HepG2 (cell line): ENCODE measurements around the gene TIAM2. TPM values are rescaled to one million over a fixed set of nuclear protein-coding genes. Genes with fewer than 3 reads are reported as not detected.

Experiments
- ATAC-seq: fragments of 200-7000 bp; cut with Tn5 transposase; 3 replicates; pipeline ENCODE4 v1.9.1; 2020; ENCODE audit warnings: mild to moderate bottlenecking, moderate library complexity
- BruUV-seq: library from RNA; stranded (reverse); fragments of 400-500 nt; replicated peaks from 2 replicates; lab custom pipeline; 2021; lab: Mats Ljungman, UMichigan
- CTCF ChIA-PET: fragments of 300-600 bp; formaldehyde crosslinking; extraction: SDS; loops from one replicate; lab custom pipeline; 2021; ENCODE audit warnings: low total read pairs, inconsistent platforms, low intra/inter-chr PET ratio; lab: Yijun Ruan, JAX
- POLR2A ChIA-PET: fragments of 350-600 bp; sonication (Branson Sonifier 250); formaldehyde crosslinking; loops from one replicate; lab custom pipeline; 2020; ENCODE audit warnings: antibody characterized with exemption, inconsistent platforms; lab: Yijun Ruan, JAX
- DNase-seq: peaks from one replicate; pipeline ENCODE4 v3.0.0-alpha.2; 2015; ENCODE audit warnings: low spot score
- FAIRE-seq: peaks from 3 replicates; lab custom pipeline; 2011; peaks lifted over from hg19 to GRCh38; lab: Jason Lieb, UNC
- H2AFZ ChIP-seq: one replicate; pipeline ENCODE4 v1.6.1; 2011; ENCODE audit warnings: low read length, inconsistent platforms
- H3K27ac ChIP-seq: fragments of 300-600 bp; 3 replicates; pipeline ENCODE4 v1.8.0; 2011; ENCODE audit warnings: mixed run types, mild to moderate bottlenecking, mixed read lengths, low read length, inconsistent platforms; ENCODE audit not compliant: insufficient read depth; ENCODE audit errors: extremely low read length
- H3K27me3 ChIP-seq, 2 experiments: fragments of 200-600 bp in 1 of 2; 2 replicates in 1 of 2; 3 replicates in 1 of 2; pipeline versions ENCODE4 v1.6.0 to v1.8.0; 2011; ENCODE audit warnings: low read length in 2 of 2, mild to moderate bottlenecking in 2 of 2, moderate library complexity in 2 of 2, inconsistent platforms in 1 of 2; ENCODE audit not compliant: insufficient read depth in 2 of 2, control insufficient read depth in 1 of 2
- H3K36me3 ChIP-seq, 2 experiments: fragments of 200-600 bp in 1 of 2; replicated peaks in 1 of 2; 2 replicates in 1 of 2; 3 replicates in 1 of 2; pipeline versions ENCODE4 v1.5.1 to v1.8.0; 2011; ENCODE audit warnings: low read length in 2 of 2, inconsistent platforms in 1 of 2; ENCODE audit not compliant: insufficient read depth in 2 of 2, control insufficient read depth in 1 of 2
- H3K4me1 ChIP-seq: 2 replicates; pipeline ENCODE4 v1.5.1; 2012; ENCODE audit warnings: low read length, inconsistent platforms; ENCODE audit not compliant: insufficient read depth
- H3K4me2 ChIP-seq: 2 replicates; pipeline ENCODE4 v1.6.0; 2011; ENCODE audit warnings: low read depth, low read length, inconsistent platforms
- H3K4me3 ChIP-seq, 3 experiments: fragments of 200-600 bp in 1 of 3; sonication (generic), shearing (Covaris generic) in 1 of 3; replicated peaks in 1 of 3; 2 replicates each; pipeline ENCODE4 v1.5.1; 2011 to 2016; ENCODE audit warnings: low read length in 3 of 3, inconsistent platforms in 2 of 3, low read depth in 2 of 3, mild to moderate bottlenecking in 2 of 3, control low read depth in 1 of 3, mixed read lengths in 1 of 3; ENCODE audit not compliant: insufficient read depth in 1 of 3
- H3K79me2 ChIP-seq: one replicate; pipeline ENCODE4 v1.6.1; 2011; ENCODE audit warnings: low read length, inconsistent platforms; ENCODE audit not compliant: insufficient read depth
- H3K9ac ChIP-seq: 2 replicates; pipeline ENCODE4 v1.6.0; 2011; ENCODE audit warnings: mild to moderate bottlenecking, low read depth, low read length, inconsistent platforms; ENCODE audit not compliant: insufficient read depth
- H3K9me3 ChIP-seq: 2 replicates; pipeline ENCODE4 v1.5.1; 2012; ENCODE audit warnings: mild to moderate bottlenecking, low read length
- H4K20me1 ChIP-seq: 2 replicates; pipeline ENCODE4 v1.6.0; 2011; ENCODE audit warnings: inconsistent platforms, mild to moderate bottlenecking, low read length, moderate library complexity; ENCODE audit not compliant: insufficient read depth
- ATF4 ChIP-seq, 2 experiments: fragments of 450-650 bp in 1 of 2; sonication (generic) in 1 of 2; formaldehyde crosslinking; IDR thresholded peaks; 2 replicates each; pipeline versions ENCODE4 v1.5.0 to v1.8.0; 2020 to 2022; ENCODE audit warnings: mild to moderate bottlenecking in 1 of 2, missing genetic modification reagents in 1 of 2
- ATF7 ChIP-seq, 2 experiments: fragments of 450-650 bp in 1 of 2; sonication (generic) in 1 of 2; formaldehyde crosslinking in 1 of 2; IDR thresholded peaks; 2 replicates each; pipeline versions ENCODE4 v1.4.0 to v1.6.1; 2016 to 2020; ENCODE audit warnings: antibody characterized with exemption in 1 of 2, mild to moderate bottlenecking in 1 of 2, missing genetic modification reagents in 1 of 2
- BATF2 ChIP-seq: sonication (generic); formaldehyde crosslinking; IDR thresholded peaks from 2 replicates; pipeline ENCODE4 v1.8.0; 2022; ENCODE audit warnings: mild to moderate bottlenecking, missing genetic modification reagents, moderate library complexity
- CEBPB ChIP-seq: IDR thresholded peaks from 2 replicates; pipeline ENCODE4 v1.6.1; 2011; ENCODE audit warnings: low read depth, low read length, improper control_type of control experiment, borderline replicate concordance
- CEBPG ChIP-seq: IDR thresholded peaks from 2 replicates; pipeline ENCODE4 v1.6.1; 2016
- CTCF ChIP-seq: sonication (generic); formaldehyde crosslinking; IDR thresholded peaks from 2 replicates; pipeline ENCODE4 v1.5.0; 2020; ENCODE audit warnings: mild to moderate bottlenecking, missing genetic modification reagents, moderate library complexity
- DNMT3B ChIP-seq: conservative IDR thresholded peaks from 2 replicates; pipeline ENCODE4 v1.6.1; 2016; ENCODE audit warnings: missing biosample characterization, control low read depth
- E2F1 ChIP-seq: sonication (generic); formaldehyde crosslinking; IDR thresholded peaks from 2 replicates; pipeline ENCODE4 v1.5.0; 2020; ENCODE audit warnings: missing genetic modification reagents
- KMT2B ChIP-seq: IDR thresholded peaks from 2 replicates; pipeline ENCODE4 v1.6.1; 2016; ENCODE audit warnings: missing genetic modification reagents, missing compliant biosample characterization
- NR2F2 ChIP-seq: IDR thresholded peaks from 2 replicates; pipeline ENCODE4 v1.6.1; 2012; ENCODE audit warnings: low read depth, inconsistent platforms, borderline replicate concordance
- SKIL ChIP-seq: sonication (generic); formaldehyde crosslinking; IDR thresholded peaks from 2 replicates; pipeline ENCODE4 v1.8.0; 2022; ENCODE audit warnings: missing genetic modification reagents, mild to moderate bottlenecking, moderate library complexity, borderline replicate concordance
- SRF ChIP-seq: IDR thresholded peaks from 2 replicates; pipeline ENCODE4 v1.6.1; 2011; ENCODE audit warnings: mild to moderate bottlenecking, low read depth, low read length, moderate library complexity
- SRSF1 ChIP-seq: fragments of 200-400 bp; formaldehyde crosslinking; optimal IDR thresholded peaks from 2 replicates; pipeline ENCODE3; 2017; ENCODE audit warnings: mild to moderate bottlenecking, low read depth, low read length, moderate library complexity
- ZNF253 ChIP-seq: sonication (generic); formaldehyde crosslinking; IDR thresholded peaks from 2 replicates; pipeline ENCODE4 v1.8.0; 2022; ENCODE audit warnings: mild to moderate bottlenecking, missing genetic modification reagents, borderline replicate concordance
- ZNF274 ChIP-seq: sonication (generic); formaldehyde crosslinking; IDR thresholded peaks from 2 replicates; pipeline ENCODE4 v1.5.1; 2020; ENCODE audit warnings: mild to moderate bottlenecking, missing genetic modification reagents
- ZNF331 ChIP-seq: sonication (generic); formaldehyde crosslinking; IDR thresholded peaks from 2 replicates; pipeline ENCODE4 v1.4.0; 2020; ENCODE audit warnings: missing genetic modification reagents
- ZNF431 ChIP-seq: sonication (generic); formaldehyde crosslinking; IDR thresholded peaks from 2 replicates; pipeline ENCODE4 v1.9.0; 2022; ENCODE audit warnings: missing genetic modification reagents, low read depth, mild to moderate bottlenecking, borderline replicate concordance
- WGBS: methylation state at CpG from one replicate; pipeline ENCODE4 v1.1.6; 2017; ENCODE audit warnings: low lambda C conversion rate; 5-methylcytosine and 5-hydroxymethylcytosine counted together
- in situ Hi-C: cut with HindIII; loops from 2 replicates; pipeline ENCODE4 v1.10.0; 2017; ENCODE audit warnings: low pct_unique_long_range_greater_than_20kb; ENCODE audit not compliant: extremely low pct_ligation_motif_present
- intact Hi-C: fragments of 100-400 bp; cut with micrococcal nuclease; formaldehyde crosslinking; loops from one replicate; pipeline ENCODE4 v1.10.0; 2022; ENCODE audit not compliant: unreplicated experiment
- polyA plus RNA-seq, 8 experiments: library from polyadenylated mRNA; depleted of rRNA in 3 of 8; stranded (reverse) in 7 of 8; unstranded in 1 of 8; fragments of >200 nt; fragmentation: Illumina TruSeq in 4 of 8; extraction: Trizol in 4 of 8; gene quantifications; 2 replicates each; pipeline versions ENCODE4 v1.2.1 to v1.2.3, GENCODE V29; 2011 to 2016; ENCODE audit warnings: low read depth in 4 of 8, missing spikeins in 1 of 8, mixed read lengths in 1 of 8; ENCODE audit not compliant: insufficient read depth in 1 of 8
- total RNA-seq, 5 experiments: library from RNA; depleted of rRNA; stranded (reverse); fragments of >200 nt; fragmentation: Illumina TruSeq; extraction: Trizol; gene quantifications; 2 replicates each; pipeline ENCODE4 v1.2.3, GENCODE V29; 2016; ENCODE audit warnings: low read depth in 1 of 5

The TIAM2 gene
- total and polyA plus RNA-seq, 2 of the 13 experiments (the other 11 are each of a cell fraction or from before 2014, with no cell fraction given), result 4.1 to 4.5 TPM

GRCh38 chr6:155004576-155005372, 9.7 kb downstream of the TIAM2 start:
- intact Hi-C loops, result no loop called here
- H3K4me2 ChIP-seq, result no peak overlapping the region
- no peaks in the 10 kb centered on the region for H3K79me2 ChIP-seq
- ATAC-seq (no peak), FAIRE-seq (no peak), DNase-seq (no peak)
- POLR2A ChIA-PET, result no interaction called here
- no peaks in the 10 kb centered on the region for H4K20me1 ChIP-seq
- H3K4me3 ChIP-seq, result no peak overlapping the region
- BruUV-seq, result no TSS peak
- CTCF ChIA-PET, result no interaction called here
- peaks cover 32% of the 10 kb centered on the region for H3K4me1 ChIP-seq
- no peaks in the 10 kb centered on the region for H3K9me3 ChIP-seq
- no peak overlapping the region for H2AFZ ChIP-seq
- WGBS, result 67% methylated on average over 10 of the region's 10 CpGs
- no peak overlapping the region for H3K9ac ChIP-seq
- in situ Hi-C loops, result no loop called here
- H3K36me3 ChIP-seq, result no peaks in the 10 kb centered on the region
- no peak overlapping the region for H3K27ac ChIP-seq
- H3K27me3 ChIP-seq, result no peaks in the 10 kb centered on the region
- TF ChIP-seq CEBPB (peak; percentile 75), CTCF (CRISPR knock-in tag) (no peak), ZNF331 (CRISPR knock-in tag) (no peak), KMT2B (CRISPR knock-in tag) (no peak), SKIL (no peak), SRF (no peak), ATF7 (IDR thresholded peaks at IDR 0.05) (peak; percentile 75), ATF7 (CRISPR knock-in tag; IDR thresholded peaks at IDR 0.05) (no peak), ZNF253 (CRISPR knock-in tag) (no peak), E2F1 (CRISPR knock-in tag) (no peak), NR2F2 (no peak), ZNF431 (no peak), ZNF274 (CRISPR knock-in tag) (no peak), DNMT3B (CRISPR knock-in tag) (no peak), SRSF1 (no peak), CEBPG (CRISPR knock-in tag) (peak; percentile 49; the same call in 1 of the 2 replicates), ATF4 (CRISPR knock-in tag; IDR thresholded peaks at IDR 0.05) (peak in 1 of 2 experiments; percentile 54; a peak in 2 of 4 replicates), BATF2 (CRISPR knock-in tag) (no peak)
